22Rv1 (cell line): ENCODE measurements around the gene UNG.

Experiments used
- CTCF ChIP-seq: fragments of 450-650 bp; IDR thresholded peaks from 2 replicates; pipeline ENCODE4 v1.5.1; 2017; ENCODE audit warnings: mild to moderate bottlenecking
- ZFX ChIP-seq: fragments of 450-650 bp; IDR thresholded peaks from 2 replicates; pipeline ENCODE4 v1.6.1; 2017; ENCODE audit warnings: antibody characterized with exemption, borderline replicate concordance

- TF ChIP-seq ZFX: no peak
- TF ChIP-seq CTCF: no peak
Observed at GRCh38 chr12:109147954-109148353, 50.6 kb downstream of the UNG start.
